ENCODE measurements around the gene ABI3BP. TPM values are rescaled to one million over a fixed set of nuclear protein-coding genes. Genes with fewer than 3 reads are reported as not detected.

Gene ABI3BP
- total and polyA plus RNA-seq, 10 of the 15 experiments (the other 5 are each of a cell fraction or from before 2014, with no cell fraction given), result 0.03 to 0.42 (median 0.11) TPM; not detected in 4

DNA sequence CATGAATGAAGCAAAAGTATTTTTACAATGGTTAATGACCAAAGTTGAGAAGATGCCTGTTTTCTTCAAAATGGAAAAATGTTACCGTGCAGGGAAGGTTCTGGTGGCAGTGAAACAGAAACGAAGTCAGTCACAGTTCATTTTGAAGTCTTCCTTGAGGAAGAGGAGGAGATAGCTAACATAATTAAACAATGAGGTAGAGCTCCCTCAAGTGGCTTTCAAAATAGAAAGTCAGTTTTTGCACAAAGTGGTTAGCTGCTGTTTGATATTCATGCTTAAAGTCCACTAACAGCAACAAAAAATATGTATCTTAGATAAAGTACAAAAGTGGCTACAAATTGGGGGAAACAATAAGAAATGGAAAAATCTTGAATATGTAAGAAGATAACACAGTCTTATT, 196.7 kb downstream of the ABI3BP start:
- no peak overlapping the region for H3K27ac ChIP-seq (ENCODE audit: control insufficient read depth, insufficient read depth)
- H3K9ac ChIP-seq (ENCODE audit: control insufficient read depth, insufficient read depth, low read length), result no peak overlapping the region
- ATAC-seq (peak; percentile 76), FAIRE-seq (no peak), DNase-seq (ENCODE audit: low read depth, low spot score) (peak; percentile 12)
- ChIA-PET SMC1A (ENCODE audit: uncharacterized antibody, unreplicated experiment) (interaction anchor here (0.6 to 2.7 kb wide), 35 partner anchors 8 to 965 kb away, joined by 3 to 41 read pairs (median 4); partner anchors contain the start of gene TBC1D23), CTCF (interaction anchor here (0.6 to 2.8 kb wide), 33 partner anchors 9 to 954 kb away, joined by 3 to 51 read pairs (median 4); no protein-coding TSS in a partner anchor), RAD21 (ENCODE audit: unreplicated experiment) (interaction anchor here (0.6 to 4.2 kb wide), 17 partner anchors 36 to 483 kb away, joined by 3 to 60 read pairs (median 4); no protein-coding TSS in a partner anchor), POLR2A (no interaction called here)
- H3K9me3 ChIP-seq (replicated peaks; ENCODE audit: control insufficient read depth, insufficient read depth, low read length), result no peaks in the 10 kb centered on the region
- in situ Hi-C loops (cut with MboI) (no loop called here), intact Hi-C loops (cut with micrococcal nuclease; ENCODE audit: unreplicated experiment) (loop anchor here (2.0 kb wide), 1 partner anchor 334 kb away; no protein-coding TSS in a partner anchor)
- no peaks in the 10 kb centered on the region for H3K4me1 ChIP-seq (ENCODE audit: control insufficient read depth, insufficient read depth, low read length)
- peak; percentile 18; the same call in 1 of the 2 replicates for TF ChIP-seq SMC3 (IDR thresholded peaks at IDR 0.05; ENCODE audit: borderline replicate concordance, low read length)
- TF ChIP-seq RAD21 (IDR thresholded peaks at IDR 0.05; ENCODE audit: insufficient read depth, low read depth, low read length), result peak; percentile 45; the same call in 1 of the 2 replicates
- TF ChIP-seq CTCF (IDR thresholded peaks at IDR 0.05 in 2 of 3, conservative IDR thresholded peaks at IDR 0.05 in 1 of 3; ENCODE audit: control insufficient read depth in 2 of 3, extremely low read depth in 1 of 3, insufficient read depth in 1 of 3, low read depth in 3 of 3, low read length in 3 of 3), result peak; percentile 30 to 52 (median 35); a peak in 4 of 6 replicates
- TF ChIP-seq MEF2A (IDR thresholded peaks at IDR 0.05; ENCODE audit: insufficient read depth, low read depth, low read length), result no peak
- TF ChIP-seq MTA3 (IDR thresholded peaks at IDR 0.05; ENCODE audit: borderline replicate concordance, low read length), result no peak
- TF ChIP-seq, protein P1, sequence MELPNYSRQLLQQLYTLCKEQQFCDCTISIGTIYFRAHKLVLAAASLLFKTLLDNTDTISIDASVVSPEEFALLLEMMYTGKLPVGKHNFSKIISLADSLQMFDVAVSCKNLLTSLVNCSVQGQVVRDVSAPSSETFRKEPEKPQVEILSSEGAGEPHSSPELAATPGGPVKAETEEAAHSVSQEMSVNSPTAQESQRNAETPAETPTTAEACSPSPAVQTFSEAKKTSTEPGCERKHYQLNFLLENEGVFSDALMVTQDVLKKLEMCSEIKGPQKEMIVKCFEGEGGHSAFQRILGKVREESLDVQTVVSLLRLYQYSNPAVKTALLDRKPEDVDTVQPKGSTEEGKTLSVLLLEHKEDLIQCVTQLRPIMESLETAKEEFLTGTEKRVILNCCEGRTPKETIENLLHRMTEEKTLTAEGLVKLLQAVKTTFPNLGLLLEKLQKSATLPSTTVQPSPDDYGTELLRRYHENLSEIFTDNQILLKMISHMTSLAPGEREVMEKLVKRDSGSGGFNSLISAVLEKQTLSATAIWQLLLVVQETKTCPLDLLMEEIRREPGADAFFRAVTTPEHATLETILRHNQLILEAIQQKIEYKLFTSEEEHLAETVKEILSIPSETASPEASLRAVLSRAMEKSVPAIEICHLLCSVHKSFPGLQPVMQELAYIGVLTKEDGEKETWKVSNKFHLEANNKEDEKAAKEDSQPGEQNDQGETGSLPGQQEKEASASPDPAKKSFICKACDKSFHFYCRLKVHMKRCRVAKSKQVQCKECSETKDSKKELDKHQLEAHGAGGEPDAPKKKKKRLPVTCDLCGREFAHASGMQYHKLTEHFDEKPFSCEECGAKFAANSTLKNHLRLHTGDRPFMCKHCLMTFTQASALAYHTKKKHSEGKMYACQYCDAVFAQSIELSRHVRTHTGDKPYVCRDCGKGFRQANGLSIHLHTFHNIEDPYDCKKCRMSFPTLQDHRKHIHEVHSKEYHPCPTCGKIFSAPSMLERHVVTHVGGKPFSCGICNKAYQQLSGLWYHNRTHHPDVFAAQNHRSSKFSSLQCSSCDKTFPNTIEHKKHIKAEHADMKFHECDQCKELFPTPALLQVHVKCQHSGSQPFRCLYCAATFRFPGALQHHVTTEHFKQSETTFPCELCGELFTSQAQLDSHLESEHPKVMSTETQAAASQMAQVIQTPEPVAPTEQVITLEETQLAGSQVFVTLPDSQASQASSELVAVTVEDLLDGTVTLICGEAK (IDR thresholded peaks at IDR 0.05; ENCODE audit: borderline replicate concordance), result no peak
- no peak overlapping the region for H3K4me3 ChIP-seq
- H3K79me2 ChIP-seq (ENCODE audit: control insufficient read depth, insufficient read depth, low read length), result no peaks in the 10 kb centered on the region
- WGBS (ENCODE audit: insufficient coverage, insufficient replicate concordance, low lambda C conversion rate, missing lambda C conversion rate), result 14% methylated on average over 2 of the region's 2 CpGs
- BruUV-seq (replicated peaks), result no TSS peak
- H3K4me2 ChIP-seq (ENCODE audit: control insufficient read depth, insufficient read depth), result no peak overlapping the region
- H3K27me3 ChIP-seq (replicated peaks in 1 of 2; ENCODE audit: control insufficient read depth in 2 of 2, insufficient read depth in 2 of 2, low read length in 1 of 2), result no peaks in the 10 kb centered on the region
- peak overlapping the region; percentile 78 for H2AFZ ChIP-seq (ENCODE audit: control insufficient read depth, low read depth, low read length)
- H4K20me1 ChIP-seq (ENCODE audit: control insufficient read depth, insufficient read depth), result no peaks in the 10 kb centered on the region
- no peaks in the 10 kb centered on the region for H3K36me3 ChIP-seq (ENCODE audit: control insufficient read depth in 2 of 2, insufficient read depth in 2 of 2, low read length in 1 of 2)
